NT2/D1 (cell line): ENCODE results near the gene KIF2A.

Experiments
- DNase-seq: peaks from one replicate; pipeline ENCODE4 v3.0.0-alpha.2; 2011; ENCODE audit warnings: low read depth, low spot score
- H3K27me3 ChIP-seq: 2 replicates; pipeline ENCODE4 v1.6.0; 2011; ENCODE audit warnings: mild to moderate bottlenecking; ENCODE audit not compliant: insufficient read length, insufficient read depth
- H3K36me3 ChIP-seq: 2 replicates; pipeline ENCODE4 v1.6.1; 2011; ENCODE audit warnings: mild to moderate bottlenecking, low read length, mixed read lengths; ENCODE audit not compliant: insufficient read depth, insufficient read length
- H3K4me1 ChIP-seq: 2 replicates; pipeline ENCODE4 v1.5.1; 2011; ENCODE audit not compliant: insufficient read depth, insufficient read length
- H3K4me3 ChIP-seq: 2 replicates; pipeline ENCODE4 v1.5.1; 2011; ENCODE audit warnings: low read depth; ENCODE audit not compliant: insufficient read length
- H3K9ac ChIP-seq: 2 replicates; pipeline ENCODE4 v1.6.0; 2011; ENCODE audit warnings: low read depth; ENCODE audit not compliant: insufficient read length
- H3K9me3 ChIP-seq: 2 replicates; pipeline ENCODE4 v1.5.1; 2011; ENCODE audit warnings: mild to moderate bottlenecking, low read length; ENCODE audit not compliant: insufficient read depth
- SUZ12 ChIP-seq: IDR thresholded peaks from 2 replicates; pipeline ENCODE4 v1.6.1; 2011; ENCODE audit not compliant: insufficient read length, insufficient read depth; ENCODE audit errors: extremely low read depth
- YY1 ChIP-seq: IDR thresholded peaks from 2 replicates; pipeline ENCODE4 v1.6.1; 2011; ENCODE audit not compliant: insufficient read length, insufficient read depth
- ZNF274 ChIP-seq: IDR thresholded peaks from 2 replicates; pipeline ENCODE4 v1.6.1; 2011; ENCODE audit warnings: mild to moderate bottlenecking, low read depth, low read length

The KIF2A gene

DNA sequence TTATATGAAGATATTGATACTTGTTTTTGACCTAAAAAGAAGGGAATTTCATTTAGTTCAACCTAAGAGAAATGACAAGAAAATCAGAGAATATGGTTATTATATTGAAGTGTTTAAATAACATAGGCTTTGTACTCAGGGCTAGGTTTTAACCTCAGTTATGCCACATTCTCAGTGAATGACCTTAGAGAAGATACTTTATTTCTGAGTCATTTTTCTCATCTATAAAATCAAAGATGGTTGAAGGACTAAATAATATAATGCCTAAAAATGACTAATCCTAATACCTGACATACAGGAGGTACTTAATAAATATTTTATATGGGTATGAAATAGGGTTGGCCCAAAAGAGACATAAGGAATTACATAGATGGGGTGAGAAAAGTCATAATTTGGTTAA is 65.4 kb downstream of the KIF2A start:
- no peak for DNase-seq
- no peak overlapping the region for H3K9ac ChIP-seq
- peaks cover 31% of the 10 kb centered on the region for H3K36me3 ChIP-seq
- no peaks in the 10 kb centered on the region for H3K27me3 ChIP-seq
- no peaks in the 10 kb centered on the region for H3K4me1 ChIP-seq
- no peaks in the 10 kb centered on the region for H3K9me3 ChIP-seq
- TF ChIP-seq SUZ12 (no peak), YY1 (no peak), ZNF274 (no peak)
- H3K4me3 ChIP-seq, result no peak overlapping the region

DNA sequence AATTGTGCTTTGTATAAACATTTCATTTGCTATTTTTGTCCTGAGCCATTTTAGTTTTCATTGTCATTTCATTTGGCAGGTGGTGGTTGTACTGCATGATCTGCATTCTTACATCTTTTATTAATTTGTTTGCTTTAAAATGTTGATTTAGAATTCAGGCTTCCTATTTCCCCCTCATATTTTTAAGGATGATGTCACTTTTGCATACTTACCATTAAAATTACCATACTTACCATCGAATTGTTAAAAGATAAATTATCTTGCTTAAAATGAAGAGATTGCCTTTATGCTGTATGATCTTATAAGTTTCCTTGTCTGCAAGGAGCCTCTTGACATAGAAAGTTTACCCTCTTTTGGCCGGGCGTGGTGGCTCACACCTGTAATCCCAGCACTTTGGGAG is 66.6 kb downstream of the KIF2A start:
- no peaks in the 10 kb centered on the region for H3K4me1 ChIP-seq
- H3K27me3 ChIP-seq, result no peaks in the 10 kb centered on the region
- no peak overlapping the region for H3K9ac ChIP-seq
- TF ChIP-seq YY1, result no peak
- TF ChIP-seq ZNF274, result no peak
- no peak for TF ChIP-seq SUZ12
- no peak for DNase-seq
- H3K9me3 ChIP-seq, result no peaks in the 10 kb centered on the region
- no peak overlapping the region for H3K4me3 ChIP-seq
- H3K36me3 ChIP-seq, result peaks cover 42% of the 10 kb centered on the region

DNA sequence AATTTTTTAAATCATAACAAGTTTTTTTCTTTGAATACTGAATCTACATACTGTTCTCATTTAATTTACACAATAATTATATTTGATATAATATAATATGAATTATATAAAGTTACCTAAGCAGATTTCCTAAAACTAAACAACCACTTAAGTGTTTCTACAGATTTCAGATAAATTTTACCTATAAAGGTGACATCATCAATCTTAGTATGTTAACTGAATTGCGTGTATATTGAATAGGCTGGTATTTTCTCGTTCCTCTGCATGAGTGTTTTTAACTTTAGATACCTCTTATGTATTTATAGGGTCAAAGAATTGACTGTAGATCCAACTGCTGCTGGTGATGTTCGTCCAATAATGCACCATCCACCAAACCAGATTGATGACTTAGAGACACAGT is 67.4 kb downstream of the KIF2A start:
- DNase-seq, result no peak
- no peaks in the 10 kb centered on the region for H3K4me1 ChIP-seq
- TF ChIP-seq YY1, result no peak
- H3K9me3 ChIP-seq, result no peaks in the 10 kb centered on the region
- H3K9ac ChIP-seq, result no peak overlapping the region
- H3K4me3 ChIP-seq, result no peak overlapping the region
- peaks cover 50% of the 10 kb centered on the region for H3K36me3 ChIP-seq
- H3K27me3 ChIP-seq, result no peaks in the 10 kb centered on the region

DNA sequence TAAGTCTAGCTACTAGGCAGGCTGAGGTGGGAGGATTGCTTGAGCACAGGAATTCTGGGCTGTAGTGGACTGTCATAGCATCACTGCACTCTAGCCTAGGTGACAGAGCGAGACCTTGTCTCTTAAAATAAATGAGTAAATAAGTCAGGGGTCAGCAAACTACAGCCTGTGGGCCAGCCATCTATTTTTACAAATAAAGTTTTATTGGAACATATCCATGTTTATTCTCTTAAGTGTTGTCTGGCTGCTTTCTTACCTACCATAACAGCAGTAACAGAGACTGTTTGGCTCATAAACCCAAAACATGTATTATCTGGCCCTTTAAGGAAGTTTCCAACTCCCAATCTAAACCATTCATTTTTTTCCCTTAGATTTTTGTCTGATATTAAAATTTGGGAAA is 68.1 kb downstream of the KIF2A start:
- no peak overlapping the region for H3K4me3 ChIP-seq
- no peaks in the 10 kb centered on the region for H3K9me3 ChIP-seq
- no peak for DNase-seq
- no peaks in the 10 kb centered on the region for H3K27me3 ChIP-seq
- TF ChIP-seq SUZ12 (no peak), YY1 (no peak)
- peaks cover 53% of the 10 kb centered on the region for H3K36me3 ChIP-seq
- H3K4me1 ChIP-seq, result no peaks in the 10 kb centered on the region
- no peak overlapping the region for H3K9ac ChIP-seq

DNA sequence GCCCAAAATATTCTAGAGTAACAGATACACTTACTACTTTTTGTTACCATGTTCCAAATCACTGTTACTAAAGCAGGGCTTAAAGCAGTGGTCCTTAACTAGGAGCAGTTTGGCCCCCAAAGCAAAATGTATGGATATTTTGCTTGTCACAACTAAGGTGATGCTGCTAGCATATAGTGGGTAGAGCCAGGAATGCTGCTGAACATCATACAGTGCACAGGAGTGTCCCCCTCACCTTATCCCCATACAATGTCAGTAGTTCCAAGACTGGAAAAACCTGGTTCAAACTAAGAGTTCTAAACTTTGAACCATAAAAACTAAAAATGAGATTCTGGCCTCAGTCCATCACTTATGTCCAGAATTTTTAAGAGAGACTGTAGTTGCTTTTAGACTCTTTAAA is 69.6 kb downstream of the KIF2A start:
- peaks cover 64% of the 10 kb centered on the region for H3K36me3 ChIP-seq
- no peak for TF ChIP-seq SUZ12
- no peak for TF ChIP-seq ZNF274
- TF ChIP-seq YY1, result no peak
- H3K9me3 ChIP-seq, result no peaks in the 10 kb centered on the region
- no peak for DNase-seq
- no peak overlapping the region for H3K9ac ChIP-seq
- H3K27me3 ChIP-seq, result no peaks in the 10 kb centered on the region
- no peak overlapping the region for H3K4me3 ChIP-seq
- H3K4me1 ChIP-seq, result no peaks in the 10 kb centered on the region

DNA sequence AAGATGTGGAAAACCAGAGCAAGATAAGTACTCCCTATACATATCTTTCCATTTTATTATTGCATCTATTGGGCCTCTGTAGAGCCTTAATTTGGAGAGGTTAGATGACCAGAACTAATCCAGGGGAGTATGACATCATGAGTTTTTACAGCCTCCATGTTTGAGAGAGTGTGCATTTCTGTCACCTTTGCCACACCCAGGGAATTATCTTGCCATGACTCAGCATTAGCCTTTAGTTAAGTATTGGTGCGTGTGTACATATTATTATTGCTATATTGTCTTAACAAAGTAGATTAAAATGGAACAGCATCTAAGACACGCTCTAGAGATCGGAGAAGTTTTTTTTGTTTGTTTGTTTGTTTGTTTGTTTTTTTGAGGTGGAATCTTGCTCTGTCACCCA is 70.1 kb downstream of the KIF2A start:
- DNase-seq, result no peak
- Histone ChIP-seq H3K4me3 (no peak overlapping the region), H3K4me1 (no peaks in the 10 kb centered on the region), H3K27me3 (no peaks in the 10 kb centered on the region), H3K36me3 (peaks cover 67% of the 10 kb centered on the region), H3K9me3 (no peaks in the 10 kb centered on the region), H3K9ac (no peak overlapping the region)
- TF ChIP-seq SUZ12 (no peak), ZNF274 (no peak), YY1 (no peak)

DNA sequence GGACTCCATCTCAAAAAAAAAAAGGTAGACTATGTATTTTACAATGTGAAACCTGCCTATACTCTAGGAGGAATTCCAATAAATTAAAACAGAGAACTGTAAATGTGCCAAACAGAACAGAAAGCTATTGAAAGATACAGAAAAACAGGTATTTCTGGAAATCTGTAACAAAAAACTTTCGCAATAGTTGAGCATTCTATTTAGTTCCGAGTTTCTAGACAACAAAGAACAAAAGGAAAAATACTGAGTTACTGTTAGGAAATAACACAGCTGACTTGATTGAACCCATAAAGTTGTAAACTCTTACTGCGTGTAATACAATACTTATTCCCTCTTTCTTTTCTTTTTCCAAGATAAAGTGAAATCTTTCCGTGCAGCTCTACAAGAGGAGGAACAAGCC is 79.1 kb downstream of the KIF2A start:
- peaks cover 71% of the 10 kb centered on the region for H3K36me3 ChIP-seq
- TF ChIP-seq ZNF274 (no peak), YY1 (no peak), SUZ12 (no peak)
- DNase-seq, result no peak
- no peaks in the 10 kb centered on the region for H3K27me3 ChIP-seq
- H3K9me3 ChIP-seq, result no peaks in the 10 kb centered on the region
- H3K4me3 ChIP-seq, result no peak overlapping the region
- no peak overlapping the region for H3K9ac ChIP-seq
- H3K4me1 ChIP-seq, result no peaks in the 10 kb centered on the region

DNA sequence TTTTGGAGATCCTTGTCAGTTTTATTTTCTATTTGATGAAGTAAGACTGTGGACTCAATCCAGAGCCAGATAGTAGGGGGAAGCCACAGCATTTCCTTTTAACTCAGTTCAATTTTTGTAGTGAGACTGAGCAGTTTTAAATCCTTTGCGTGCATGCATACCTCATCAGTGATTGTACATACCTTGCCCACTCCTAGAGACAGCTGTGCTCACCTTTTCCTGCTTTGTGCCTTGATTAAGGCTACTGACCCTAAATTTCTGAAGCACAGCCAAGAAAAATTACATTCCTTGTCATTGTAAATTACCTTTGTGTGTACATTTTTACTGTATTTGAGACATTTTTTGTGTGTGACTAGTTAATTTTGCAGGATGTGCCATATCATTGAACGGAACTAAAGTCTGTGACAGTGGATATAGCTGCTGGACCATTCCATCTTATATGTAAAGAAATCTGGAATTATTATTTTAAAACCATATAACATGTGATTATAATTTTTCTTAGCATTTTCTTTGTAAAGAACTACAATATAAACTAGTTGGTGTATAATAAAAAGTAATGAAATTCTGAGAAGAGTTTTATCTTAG is 79.9 kb downstream of the KIF2A start:
- H3K4me3 ChIP-seq, result no peak overlapping the region
- H3K4me1 ChIP-seq, result no peaks in the 10 kb centered on the region
- H3K36me3 ChIP-seq, result peaks cover 69% of the 10 kb centered on the region
- H3K9me3 ChIP-seq, result no peaks in the 10 kb centered on the region
- TF ChIP-seq SUZ12 (no peak), YY1 (no peak), ZNF274 (no peak)
- no peaks in the 10 kb centered on the region for H3K27me3 ChIP-seq
- H3K9ac ChIP-seq, result no peak overlapping the region
- DNase-seq, result no peak
